SH-SY5Y (cell line): ENCODE results near the gene PTPRJ.

ENCODE experiments used
- GATA2 ChIP-seq: IDR thresholded peaks from 2 replicates; pipeline ENCODE4 v1.6.1; 2011; ENCODE audit warnings: mild to moderate bottlenecking, low read depth, low read length
- GATA3 ChIP-seq: IDR thresholded peaks from 2 replicates; pipeline ENCODE4 v1.6.1; 2011; ENCODE audit warnings: low read depth, mild to moderate bottlenecking, low read length, moderate library complexity

DNA sequence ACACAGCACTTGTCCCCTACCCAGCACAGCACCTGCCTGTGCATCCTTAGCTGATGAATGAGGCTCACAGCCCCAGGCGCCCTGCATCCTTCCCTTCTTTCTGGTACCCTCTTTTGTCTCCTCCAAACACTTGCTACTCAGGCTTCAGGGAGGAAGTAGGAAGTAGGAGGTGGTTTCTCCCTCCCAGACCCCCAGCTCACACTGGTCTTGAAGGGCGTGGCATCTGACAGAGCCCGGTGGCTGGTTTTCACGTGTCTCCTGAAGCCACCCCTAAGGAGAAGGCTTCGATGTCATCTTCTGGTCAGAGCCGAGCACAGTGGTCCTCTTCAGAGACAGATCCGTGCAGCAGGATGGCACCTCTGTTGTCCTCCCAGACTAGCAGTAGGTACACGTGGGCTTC is 109.8 kb downstream of the PTPRJ start:
- TF ChIP-seq GATA3, result no peak
- TF ChIP-seq GATA2, result no peak
